Calu3 (cell line): Measurements from ENCODE around the gene PGM1. TPM values are rescaled to one million over a fixed set of nuclear protein-coding genes. Genes with fewer than 3 reads are reported as not detected.

Source experiments
- BruUV-seq: library from RNA; stranded (reverse); fragments of 400-500 nt; replicated peaks from 2 replicates; lab custom pipeline; 2021; lab: Mats Ljungman, UMichigan
- CTCF ChIA-PET: fragments of 300-600 bp; sonication (Branson Sonifier 250); formaldehyde crosslinking; loops from one replicate; lab custom pipeline; 2022; ENCODE audit warnings: antibody characterized with exemption; lab: Charles Lee
- DNase-seq: peaks from one replicate; pipeline ENCODE4 v3.0.0; 2022
- H3K27ac Mint-ChIP-seq: one replicate; pipeline ENCODE4 v1.8.0; 2022; ENCODE audit warnings: mixed read lengths; ENCODE audit not compliant: unreplicated experiment
- H3K27me3 Mint-ChIP-seq: one replicate; pipeline ENCODE4 v1.8.0; 2022; ENCODE audit warnings: mixed read lengths; ENCODE audit not compliant: unreplicated experiment
- H3K36me3 Mint-ChIP-seq: one replicate; pipeline ENCODE4 v1.8.0; 2022; ENCODE audit warnings: mild to moderate bottlenecking, moderate library complexity, mixed read lengths; ENCODE audit not compliant: insufficient read depth, unreplicated experiment
- H3K4me1 Mint-ChIP-seq: one replicate; pipeline ENCODE4 v1.8.0; 2022; ENCODE audit warnings: mild to moderate bottlenecking, low read depth, mixed read lengths; ENCODE audit not compliant: unreplicated experiment
- H3K4me3 Mint-ChIP-seq: one replicate; pipeline ENCODE4 v1.8.0; 2022; ENCODE audit warnings: mild to moderate bottlenecking, low read depth, moderate library complexity, mixed read lengths; ENCODE audit not compliant: unreplicated experiment
- H3K9me3 Mint-ChIP-seq: one replicate; pipeline ENCODE4 v1.8.0; 2022; ENCODE audit warnings: low read depth, mixed read lengths; ENCODE audit not compliant: unreplicated experiment
- intact Hi-C: fragments of 100-400 bp; cut with micrococcal nuclease; formaldehyde crosslinking; loops from one replicate; pipeline ENCODE4 v1.10.0; 2022; ENCODE audit not compliant: unreplicated experiment
- total RNA-seq: library from RNA; stranded (reverse); gene quantifications from 2 replicates; pipeline ENCODE4 v1.2.3, GENCODE V29; 2022
- TF ChIP-seq, protein P1 (sequence below): fragments of 200-600 bp; IDR thresholded peaks from one replicate; pipeline ENCODE4 v1.8.0; 2022; ENCODE audit warnings: antibody characterized with exemption; ENCODE audit not compliant: unreplicated experiment

Gene PGM1
- total RNA-seq, 1 experiment from 2014 or later: 52.9 TPM

DNA sequence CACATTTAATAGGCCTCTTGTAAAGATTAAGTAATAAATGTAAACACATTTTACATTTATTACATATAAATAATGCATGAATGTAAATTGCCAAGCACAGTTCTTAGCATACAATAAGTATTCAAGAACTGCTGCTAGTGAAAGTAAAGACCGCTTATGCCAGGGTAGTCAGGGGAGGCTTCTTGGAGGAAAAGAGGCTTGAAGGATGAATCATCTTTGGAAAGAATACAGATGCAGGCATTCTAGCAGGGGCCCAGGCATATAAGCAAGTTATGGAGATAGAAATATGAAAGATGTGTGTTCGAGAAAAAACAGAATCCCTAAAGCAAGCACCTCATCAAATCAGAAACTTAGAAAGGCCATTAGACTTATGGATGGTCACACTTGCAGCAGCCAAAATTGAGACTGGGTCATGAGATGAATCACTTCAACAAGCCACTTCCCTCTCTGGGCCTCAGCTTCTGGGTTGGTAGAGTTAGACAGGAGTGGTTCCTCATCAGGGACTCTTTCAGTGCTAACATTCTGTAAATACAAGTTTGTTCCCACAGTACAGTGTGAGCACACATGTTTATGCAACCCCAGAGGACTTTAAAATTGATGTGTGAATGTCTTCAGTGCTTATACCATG lies 100.8 kb downstream of the PGM1 start:
- TF ChIP-seq, protein P1, sequence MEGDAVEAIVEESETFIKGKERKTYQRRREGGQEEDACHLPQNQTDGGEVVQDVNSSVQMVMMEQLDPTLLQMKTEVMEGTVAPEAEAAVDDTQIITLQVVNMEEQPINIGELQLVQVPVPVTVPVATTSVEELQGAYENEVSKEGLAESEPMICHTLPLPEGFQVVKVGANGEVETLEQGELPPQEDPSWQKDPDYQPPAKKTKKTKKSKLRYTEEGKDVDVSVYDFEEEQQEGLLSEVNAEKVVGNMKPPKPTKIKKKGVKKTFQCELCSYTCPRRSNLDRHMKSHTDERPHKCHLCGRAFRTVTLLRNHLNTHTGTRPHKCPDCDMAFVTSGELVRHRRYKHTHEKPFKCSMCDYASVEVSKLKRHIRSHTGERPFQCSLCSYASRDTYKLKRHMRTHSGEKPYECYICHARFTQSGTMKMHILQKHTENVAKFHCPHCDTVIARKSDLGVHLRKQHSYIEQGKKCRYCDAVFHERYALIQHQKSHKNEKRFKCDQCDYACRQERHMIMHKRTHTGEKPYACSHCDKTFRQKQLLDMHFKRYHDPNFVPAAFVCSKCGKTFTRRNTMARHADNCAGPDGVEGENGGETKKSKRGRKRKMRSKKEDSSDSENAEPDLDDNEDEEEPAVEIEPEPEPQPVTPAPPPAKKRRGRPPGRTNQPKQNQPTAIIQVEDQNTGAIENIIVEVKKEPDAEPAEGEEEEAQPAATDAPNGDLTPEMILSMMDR: no peak
- no peaks in the 10 kb centered on the region for H3K27me3 Mint-ChIP-seq
- H3K4me3 Mint-ChIP-seq: no peak overlapping the region
- no peak for DNase-seq
- no peaks in the 10 kb centered on the region for H3K9me3 Mint-ChIP-seq
- no peak overlapping the region for H3K27ac Mint-ChIP-seq
- intact Hi-C loops: loop anchor here (2.0 kb wide), 4 partner anchors 77 to 227 kb away; no protein-coding TSS in a partner anchor
- CTCF ChIA-PET: no interaction called here
- BruUV-seq: no TSS peak
- peaks cover 71% of the 10 kb centered on the region for H3K4me1 Mint-ChIP-seq
- no peaks in the 10 kb centered on the region for H3K36me3 Mint-ChIP-seq

DNA sequence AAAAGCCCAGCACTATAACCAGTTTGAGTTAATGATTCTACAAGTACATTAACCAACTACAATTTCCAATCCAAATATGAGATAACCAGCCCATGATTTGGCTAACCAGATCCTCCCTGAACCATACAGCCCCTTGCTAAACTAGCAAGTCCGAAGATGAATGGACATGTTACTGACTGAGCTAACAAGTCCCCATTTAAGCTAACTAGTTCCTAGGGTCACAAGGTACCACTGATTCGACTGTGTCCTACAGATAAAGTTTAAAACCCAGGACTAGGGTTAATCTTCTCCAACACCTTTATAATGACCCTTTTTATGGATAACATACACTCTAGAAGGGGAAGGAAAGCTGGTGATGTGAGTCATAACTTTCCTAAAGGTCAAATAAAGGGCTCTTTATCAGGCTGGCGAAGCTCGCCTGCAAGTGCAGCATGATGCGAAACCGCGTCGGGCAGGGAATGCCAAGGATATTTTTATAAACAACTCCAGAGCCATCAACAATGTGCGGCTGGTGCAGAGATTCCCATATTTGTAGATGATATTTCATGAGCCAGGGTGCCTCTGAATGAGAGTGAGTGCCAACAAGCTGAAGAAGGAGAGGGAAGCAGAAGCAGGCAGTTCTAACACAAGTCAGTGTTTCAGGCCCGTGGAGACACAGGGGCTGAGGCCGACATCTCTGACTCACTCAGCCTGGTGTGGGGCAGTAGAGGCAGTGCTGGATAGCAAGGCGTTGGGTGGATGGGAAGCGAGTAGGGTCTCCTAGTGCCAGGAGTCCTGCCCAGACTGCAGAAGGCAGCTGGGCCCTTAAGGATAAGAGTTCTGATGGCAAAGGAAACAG lies 105.0 kb downstream of the PGM1 start:
- Mint-ChIP-seq H3K27me3 (no peaks in the 10 kb centered on the region), H3K4me1 (peaks cover 89% of the 10 kb centered on the region), H3K4me3 (peak overlapping the region; percentile 11), H3K9me3 (peaks cover 4% of the 10 kb centered on the region), H3K27ac (peak overlapping the region; percentile 72), H3K36me3 (no peaks in the 10 kb centered on the region)
- BruUV-seq: no TSS peak
- intact Hi-C loops: no loop called here
- DNase-seq: peak; percentile 51
- TF ChIP-seq, protein P1: no peak
- CTCF ChIA-PET: interaction anchor here (0.5 to 1.8 kb wide), 10 partner anchors 24 to 915 kb away, joined by 3 to 11 read pairs (median 3); partner anchors contain the start of gene ROR1

DNA sequence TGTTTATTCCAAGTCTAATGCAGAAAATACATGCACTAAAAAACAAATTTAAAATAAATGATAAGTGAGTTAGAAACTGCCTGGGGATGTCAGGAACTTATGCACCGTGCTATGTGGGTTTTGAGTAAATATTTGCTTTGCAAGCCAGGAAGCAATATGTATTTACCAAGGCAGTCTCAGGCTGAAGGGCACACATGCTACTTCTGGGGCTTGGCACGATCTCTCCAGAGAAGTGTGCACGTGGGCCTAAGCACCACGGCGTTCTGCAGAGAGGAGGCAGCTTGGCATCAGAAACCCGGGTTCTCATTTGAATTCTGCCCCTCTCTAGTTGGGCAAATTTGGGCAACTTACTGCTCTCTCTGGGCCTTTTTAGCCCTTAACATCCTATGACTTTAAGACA lies 108.0 kb downstream of the PGM1 start:
- intact Hi-C loops: no loop called here
- CTCF ChIA-PET: interaction anchor here (1.4 kb wide), 1 partner anchor 9 kb away, joined by 4 read pairs; no protein-coding TSS in a partner anchor
- TF ChIP-seq, protein P1: no peak
- no peak overlapping the region for H3K4me3 Mint-ChIP-seq
- no peak overlapping the region for H3K27ac Mint-ChIP-seq
- H3K36me3 Mint-ChIP-seq: no peaks in the 10 kb centered on the region
- no peaks in the 10 kb centered on the region for H3K27me3 Mint-ChIP-seq
- BruUV-seq: no TSS peak
- H3K9me3 Mint-ChIP-seq: peaks cover 4% of the 10 kb centered on the region
- peaks cover 87% of the 10 kb centered on the region for H3K4me1 Mint-ChIP-seq
- DNase-seq: peak; percentile 31

DNA sequence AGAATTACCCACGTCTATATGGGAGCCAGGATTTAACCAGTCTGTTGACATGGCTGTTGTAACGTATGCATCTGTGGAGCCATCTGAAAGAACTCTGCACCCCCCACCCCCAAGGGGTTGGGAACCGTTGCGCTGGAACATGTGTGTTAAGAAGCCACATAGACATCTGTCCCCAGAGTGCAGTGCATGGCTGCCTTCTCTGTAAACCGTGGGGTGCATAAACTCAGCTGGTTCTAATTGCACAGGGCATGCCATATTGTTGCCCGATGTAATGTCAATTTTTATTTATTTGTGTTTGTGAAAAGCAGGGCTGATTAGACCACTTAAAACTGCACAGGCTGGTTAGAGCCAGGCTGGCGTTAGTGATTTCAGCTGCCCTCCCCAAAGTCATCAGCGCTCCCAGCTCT lies 110.5 kb downstream of the PGM1 start:
- no peak for DNase-seq
- CTCF ChIA-PET: interaction anchor here (0.7 to 1.4 kb wide), 2 partner anchors 12 to 125 kb away, joined by 3 to 4 read pairs; no protein-coding TSS in a partner anchor
- H3K4me1 Mint-ChIP-seq: peaks cover 66% of the 10 kb centered on the region
- H3K27me3 Mint-ChIP-seq: no peaks in the 10 kb centered on the region
- H3K9me3 Mint-ChIP-seq: peaks cover 4% of the 10 kb centered on the region
- no peak overlapping the region for H3K4me3 Mint-ChIP-seq
- no peaks in the 10 kb centered on the region for H3K36me3 Mint-ChIP-seq
- no TSS peak for BruUV-seq
- intact Hi-C loops: no loop called here
- TF ChIP-seq, protein P1: no peak
- H3K27ac Mint-ChIP-seq: peak overlapping the region; percentile 85
